Naive thymus-derived CD8-positive, alpha-beta T cell (primary cell): ENCODE results near the gene ARRDC5. TPM values are rescaled to one million over a fixed set of nuclear protein-coding genes. Genes with fewer than 3 reads are reported as not detected.

Experiments
- ATAC-seq, 2 donors: fragments of 150-1000 bp; cut with Tn5 transposase in 1 of 2; sonication (Bioruptor Pico), chemical (Tn5 transposase) in 1 of 2; 1 replicate in 1 of 2; 2 replicates in 1 of 2; pipeline ENCODE4 v1.10.0; 2021; ENCODE audit warnings: mild to moderate bottlenecking in 2 of 2, moderate library complexity in 2 of 2
- POLR2A ChIA-PET: fragments of 350-600 bp; sonication (Branson Sonifier 250); formaldehyde crosslinking; loops from one replicate; lab custom pipeline; 2021; ENCODE audit warnings: antibody characterized with exemption; lab: Charles Lee
- DNase-seq, 10 donors: peaks; one replicate each; pipeline versions ENCODE4 v3.0.0 to v3.0.0-alpha.2; 2020 to 2022
- H3K27ac Mint-ChIP-seq, 10 donors: one replicate each; pipeline ENCODE4 v1.8.0; 2020 to 2022; ENCODE audit warnings: mild to moderate bottlenecking in 10 of 10, mixed read lengths in 10 of 10, moderate library complexity in 4 of 10, inconsistent platforms in 1 of 10
- H3K27me3 Mint-ChIP-seq, 5 donors: one replicate each; pipeline ENCODE4 v1.8.0; 2021 to 2022; ENCODE audit warnings: mixed read lengths in 5 of 5
- H3K36me3 Mint-ChIP-seq, 3 donors: one replicate each; pipeline ENCODE4 v1.8.0; 2020 to 2022; ENCODE audit warnings: mixed read lengths in 3 of 3, mild to moderate bottlenecking in 2 of 3, inconsistent platforms in 1 of 3
- H3K4me1 Mint-ChIP-seq, 4 donors: one replicate each; pipeline ENCODE4 v1.8.0; 2021 to 2022; ENCODE audit warnings: mixed read lengths in 4 of 4
- H3K4me3 Mint-ChIP-seq, 10 donors: one replicate each; pipeline ENCODE4 v1.8.0; 2020 to 2022; ENCODE audit warnings: mild to moderate bottlenecking in 10 of 10, mixed read lengths in 10 of 10, moderate library complexity in 6 of 10, inconsistent platforms in 1 of 10
- H3K9me3 Mint-ChIP-seq, 9 donors: one replicate each; pipeline ENCODE4 v1.8.0; 2020 to 2022; ENCODE audit warnings: mixed read lengths in 9 of 9, mild to moderate bottlenecking in 3 of 9, inconsistent platforms in 1 of 9, moderate library complexity in 1 of 9
- microRNA-seq: library from miRNA; unstranded; fragments of <30 nt; microRNA quantifications from one replicate; pipeline ENCODE4 v1.2.0, GENCODE V29; 2022; ENCODE audit warnings: borderline microRNAs expressed
- polyA plus RNA-seq, 3 donors: library from polyadenylated mRNA; unstranded; fragments of 300-500 nt; fragmentation: Illumina TruSeq; gene quantifications; one replicate each; pipeline ENCODE4 v1.2.3, GENCODE V29; 2021
- total RNA-seq, 8 experiments: library from RNA in 2 of 8; stranded (reverse) in 2 of 8; gene quantifications; one replicate each; pipeline ENCODE4 v1.2.3 and lab custom pipeline; 2021 to 2026

Gene ARRDC5
- total and polyA plus RNA-seq, 5 experiments from 2014 or later = 2.3 to 34.2 (median 5.9) TPM

DNA sequence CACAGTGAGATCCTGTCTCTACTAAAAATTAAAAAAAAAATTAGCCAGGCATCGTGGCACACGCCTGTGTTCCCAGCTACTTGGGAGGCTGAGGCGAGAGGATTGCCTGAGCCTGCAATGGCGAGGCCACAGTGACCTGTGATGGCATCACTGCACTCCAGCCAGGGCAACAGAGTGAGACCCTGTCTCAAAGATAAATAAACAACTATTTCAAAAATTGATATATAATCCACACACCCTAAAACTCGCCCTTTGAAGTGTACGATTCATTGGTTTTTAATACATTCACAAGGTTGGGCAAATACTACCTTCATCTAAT, 59.1 kb downstream of the ARRDC5 start:
- Mint-ChIP-seq H3K27ac (no peak overlapping the region), H3K4me1 (peaks cover 0 to 10% (median 0%) of the 10 kb centered on the region in 4 donors), H3K27me3 (no peaks in the 10 kb centered on the region), H3K4me3 (no peak overlapping the region), H3K36me3 (peaks cover 0 to 60% (median 11%) of the 10 kb centered on the region in 3 donors), H3K9me3 (no peaks in the 10 kb centered on the region)
- POLR2A ChIA-PET = no interaction called here
- DNase-seq (no peak), ATAC-seq (no peak)

Small RNAs within 50 kb of the gene (microRNA-seq; reads per million reads assigned to microRNA genes)
- not detected for gene MIR4747

Other genes with a start within 250 kb of the ARRDC5 start
- 10 to 100 TPM; 24.9 to 25.8 TPM for gene MYDGF, start 232.6 kb downstream of the ARRDC5 start, total RNA-seq
- gene MYDGF, start 232.6 kb downstream of the ARRDC5 start, polyA plus RNA-seq = 100 to 1,000 TPM; 103 to 114 (median 114) TPM
- 10 to 100 TPM; 82.3 to 86.6 TPM for gene DPP9, start 179.1 kb downstream of the ARRDC5 start, total RNA-seq
- gene DPP9, start 179.1 kb downstream of the ARRDC5 start, polyA plus RNA-seq = 10 to 100 TPM; 16.1 to 30.6 (median 21.9) TPM
- gene FEM1A, start 111.2 kb downstream of the ARRDC5 start, total RNA-seq = 10 to 100 TPM; 15.1 to 15.2 TPM
- gene FEM1A, start 111.2 kb downstream of the ARRDC5 start, polyA plus RNA-seq = 1 to 10 TPM; 1.7 to 3.6 (median 2.5) TPM
- 1 to 10 TPM; 7.2 to 7.6 TPM for gene TICAM1, start 71.2 kb downstream of the ARRDC5 start, total RNA-seq
- gene TICAM1, start 71.2 kb downstream of the ARRDC5 start, polyA plus RNA-seq = 1 to 10 TPM; 2.4 to 8.5 (median 3.3) TPM
- gene PLIN3, start 35.2 kb downstream of the ARRDC5 start, total RNA-seq = 10 to 100 TPM; 15.9 to 17.3 TPM
- 10 to 100 TPM; 14.1 to 17.3 (median 15.2) TPM for gene PLIN3, start 35.2 kb downstream of the ARRDC5 start, polyA plus RNA-seq
- gene UHRF1, start 6.6 kb upstream of the ARRDC5 start, total RNA-seq = under 1 TPM; 0.30 to 0.36 TPM
- gene UHRF1, start 6.6 kb upstream of the ARRDC5 start, polyA plus RNA-seq = under 1 TPM; 0.07 to 0.52 (median 0.09) TPM
- 10 to 100 TPM; 44.0 to 50.1 TPM for gene KDM4B, start 66.2 kb upstream of the ARRDC5 start, total RNA-seq
- gene KDM4B, start 66.2 kb upstream of the ARRDC5 start, polyA plus RNA-seq = 10 to 100 TPM; 14.3 to 18.7 (median 14.7) TPM